DOHH2 (cell line): ENCODE data around the gene CAMTA1.

Experiments used
- H3F3A ChIP-seq: fragments of 200-600 bp; sonication (generic), shearing (Covaris generic); 2 replicates; pipeline ENCODE4 v1.6.0; 2016; ENCODE audit warnings: antibody characterized with exemption, mild to moderate bottlenecking; ENCODE audit not compliant: control insufficient read depth, insufficient read depth
- H3K27ac ChIP-seq: fragments of 200-600 bp; sonication (generic); 2 replicates; pipeline ENCODE4 v1.5.1; 2014; ENCODE audit warnings: low read depth, mild to moderate bottlenecking, low read length, moderate library complexity
- H3K27me3 ChIP-seq: fragments of 200-600 bp; sonication (generic); 2 replicates; pipeline ENCODE4 v1.6.1; 2014; ENCODE audit warnings: mild to moderate bottlenecking, low read length, mixed read lengths; ENCODE audit not compliant: control insufficient read depth
- H3K36me3 ChIP-seq: fragments of 200-600 bp; sonication (generic); 2 replicates; pipeline ENCODE4 v1.6.1; 2014; ENCODE audit warnings: mild to moderate bottlenecking, low read length, moderate library complexity, mixed read lengths; ENCODE audit not compliant: control insufficient read depth
- H3K4me1 ChIP-seq: fragments of 200-600 bp; sonication (generic); 2 replicates; pipeline ENCODE4 v1.6.1; 2014; ENCODE audit warnings: mild to moderate bottlenecking, low read length, mixed read lengths; ENCODE audit not compliant: control insufficient read depth
- H3K4me2 ChIP-seq: fragments of 200-600 bp; sonication (generic); 2 replicates; pipeline ENCODE4 v1.6.0; 2014; ENCODE audit warnings: mild to moderate bottlenecking, low read length, moderate library complexity
- H3K4me3 ChIP-seq: fragments of 200-600 bp; sonication (generic); 2 replicates; pipeline ENCODE4 v1.5.1; 2014; ENCODE audit warnings: mild to moderate bottlenecking, low read length, mixed read lengths
- H3K79me2 ChIP-seq: fragments of 200-600 bp; sonication (generic); 2 replicates; pipeline ENCODE4 v1.6.1; 2014; ENCODE audit warnings: mild to moderate bottlenecking, low read length, mixed read lengths; ENCODE audit not compliant: control insufficient read depth
- H3K9me2 ChIP-seq: fragments of 200-600 bp; sonication (generic); replicated peaks from 2 replicates; pipeline ENCODE4 v1.6.1; 2014; ENCODE audit warnings: mild to moderate bottlenecking, low read length, mixed read lengths; ENCODE audit not compliant: control insufficient read depth
- H3K9me3 ChIP-seq: fragments of 200-600 bp; sonication (generic); 2 replicates; pipeline ENCODE4 v1.6.1; 2014; ENCODE audit warnings: antibody characterized with exemption, low read length, mixed read lengths; ENCODE audit not compliant: control insufficient read depth, insufficient read depth
- H4K20me1 ChIP-seq: fragments of 200-600 bp; sonication (generic); 2 replicates; pipeline ENCODE4 v1.6.0; 2014; ENCODE audit warnings: low read depth, mild to moderate bottlenecking, antibody characterized with exemption, low read length, moderate library complexity; ENCODE audit not compliant: control insufficient read depth, insufficient read depth
- CTCF ChIP-seq: fragments of 200-600 bp; sonication (generic); IDR thresholded peaks from one replicate; pipeline ENCODE4 v1.5.1; 2014; ENCODE audit warnings: antibody characterized with exemption, mild to moderate bottlenecking, low read depth, low read length; ENCODE audit not compliant: poor library complexity, severe bottlenecking
- EZH2phosphoT487 ChIP-seq: fragments of 200-600 bp; sonication (generic); IDR thresholded peaks from 2 replicates; pipeline ENCODE4 v1.6.1; 2017; ENCODE audit warnings: borderline replicate concordance, mild to moderate bottlenecking, antibody characterized with exemption, low read length, moderate library complexity, mixed read lengths

Gene CAMTA1

GRCh38 chr1:7425229-7425628 is 640.0 kb downstream of the CAMTA1 start:
- H4K20me1 ChIP-seq: no peaks in the 10 kb centered on the region
- no peaks in the 10 kb centered on the region for H3K9me2 ChIP-seq
- no peak overlapping the region for H3K27ac ChIP-seq
- no peak for TF ChIP-seq EZH2phosphoT487
- no peak for TF ChIP-seq CTCF
- H3K4me2 ChIP-seq: no peak overlapping the region
- H3F3A ChIP-seq: no peaks in the 10 kb centered on the region
- H3K9me3 ChIP-seq: no peaks in the 10 kb centered on the region
- no peaks in the 10 kb centered on the region for H3K36me3 ChIP-seq
- no peaks in the 10 kb centered on the region for H3K27me3 ChIP-seq
- no peak overlapping the region for H3K4me3 ChIP-seq
- H3K4me1 ChIP-seq: no peaks in the 10 kb centered on the region
- no peaks in the 10 kb centered on the region for H3K79me2 ChIP-seq

- H3K36me3 ChIP-seq: no peaks in the 10 kb centered on the region
- no peak overlapping the region for H3K4me2 ChIP-seq
- H3K9me3 ChIP-seq: no peaks in the 10 kb centered on the region
- H3F3A ChIP-seq: no peaks in the 10 kb centered on the region
- TF ChIP-seq CTCF: no peak
- no peak for TF ChIP-seq EZH2phosphoT487
- H3K27ac ChIP-seq: no peak overlapping the region
- no peaks in the 10 kb centered on the region for H3K4me1 ChIP-seq
- no peak overlapping the region for H3K4me3 ChIP-seq
- no peaks in the 10 kb centered on the region for H4K20me1 ChIP-seq
- H3K9me2 ChIP-seq: no peaks in the 10 kb centered on the region
- no peaks in the 10 kb centered on the region for H3K27me3 ChIP-seq
- no peaks in the 10 kb centered on the region for H3K79me2 ChIP-seq
Measured at GRCh38 chr1:7425771-7426170, 640.5 kb downstream of the CAMTA1 start.

- no peak overlapping the region for H3K4me2 ChIP-seq
- TF ChIP-seq CTCF (no peak), EZH2phosphoT487 (no peak)
Measured at GRCh38 chr1:7426780-7427604, 641.7 kb downstream of the CAMTA1 start.

More at GRCh38 chr1:7426780-7427604, 641.7 kb downstream of the CAMTA1 start:
- H4K20me1 ChIP-seq: no peaks in the 10 kb centered on the region
- no peaks in the 10 kb centered on the region for H3K79me2 ChIP-seq
- no peaks in the 10 kb centered on the region for H3K9me2 ChIP-seq
- no peaks in the 10 kb centered on the region for H3K9me3 ChIP-seq
- H3F3A ChIP-seq: no peaks in the 10 kb centered on the region
- H3K36me3 ChIP-seq: no peaks in the 10 kb centered on the region
- H3K27ac ChIP-seq: no peak overlapping the region
- no peaks in the 10 kb centered on the region for H3K4me1 ChIP-seq
- no peaks in the 10 kb centered on the region for H3K27me3 ChIP-seq
- no peak overlapping the region for H3K4me3 ChIP-seq
